DOHH2 (cell line): ENCODE data around the gene SCO1.
"Not testable (repeated sequence)": the region's sequence is repeated elsewhere in the genome, so short reads cannot be mapped to it uniquely, and the experiment has no call there.

Experiments used
- H3F3A ChIP-seq: fragments of 200-600 bp; sonication (generic), shearing (Covaris generic); 2 replicates; pipeline ENCODE4 v1.6.0; 2016; ENCODE audit warnings: antibody characterized with exemption, mild to moderate bottlenecking; ENCODE audit not compliant: control insufficient read depth, insufficient read depth
- H3K27ac ChIP-seq: fragments of 200-600 bp; sonication (generic); 2 replicates; pipeline ENCODE4 v1.5.1; 2014; ENCODE audit warnings: low read depth, mild to moderate bottlenecking, low read length, moderate library complexity
- H3K27me3 ChIP-seq: fragments of 200-600 bp; sonication (generic); 2 replicates; pipeline ENCODE4 v1.6.1; 2014; ENCODE audit warnings: mild to moderate bottlenecking, low read length, mixed read lengths; ENCODE audit not compliant: control insufficient read depth
- H3K36me3 ChIP-seq: fragments of 200-600 bp; sonication (generic); 2 replicates; pipeline ENCODE4 v1.6.1; 2014; ENCODE audit warnings: mild to moderate bottlenecking, low read length, moderate library complexity, mixed read lengths; ENCODE audit not compliant: control insufficient read depth
- H3K4me1 ChIP-seq: fragments of 200-600 bp; sonication (generic); 2 replicates; pipeline ENCODE4 v1.6.1; 2014; ENCODE audit warnings: mild to moderate bottlenecking, low read length, mixed read lengths; ENCODE audit not compliant: control insufficient read depth
- H3K4me2 ChIP-seq: fragments of 200-600 bp; sonication (generic); 2 replicates; pipeline ENCODE4 v1.6.0; 2014; ENCODE audit warnings: mild to moderate bottlenecking, low read length, moderate library complexity
- H3K4me3 ChIP-seq: fragments of 200-600 bp; sonication (generic); 2 replicates; pipeline ENCODE4 v1.5.1; 2014; ENCODE audit warnings: mild to moderate bottlenecking, low read length, mixed read lengths
- H3K79me2 ChIP-seq: fragments of 200-600 bp; sonication (generic); 2 replicates; pipeline ENCODE4 v1.6.1; 2014; ENCODE audit warnings: mild to moderate bottlenecking, low read length, mixed read lengths; ENCODE audit not compliant: control insufficient read depth
- H3K9me2 ChIP-seq: fragments of 200-600 bp; sonication (generic); replicated peaks from 2 replicates; pipeline ENCODE4 v1.6.1; 2014; ENCODE audit warnings: mild to moderate bottlenecking, low read length, mixed read lengths; ENCODE audit not compliant: control insufficient read depth
- H3K9me3 ChIP-seq: fragments of 200-600 bp; sonication (generic); 2 replicates; pipeline ENCODE4 v1.6.1; 2014; ENCODE audit warnings: antibody characterized with exemption, low read length, mixed read lengths; ENCODE audit not compliant: control insufficient read depth, insufficient read depth
- H4K20me1 ChIP-seq: fragments of 200-600 bp; sonication (generic); 2 replicates; pipeline ENCODE4 v1.6.0; 2014; ENCODE audit warnings: low read depth, mild to moderate bottlenecking, antibody characterized with exemption, low read length, moderate library complexity; ENCODE audit not compliant: control insufficient read depth, insufficient read depth
- CTCF ChIP-seq: fragments of 200-600 bp; sonication (generic); IDR thresholded peaks from one replicate; pipeline ENCODE4 v1.5.1; 2014; ENCODE audit warnings: antibody characterized with exemption, mild to moderate bottlenecking, low read depth, low read length; ENCODE audit not compliant: poor library complexity, severe bottlenecking
- EZH2phosphoT487 ChIP-seq: fragments of 200-600 bp; sonication (generic); IDR thresholded peaks from 2 replicates; pipeline ENCODE4 v1.6.1; 2017; ENCODE audit warnings: borderline replicate concordance, mild to moderate bottlenecking, antibody characterized with exemption, low read length, moderate library complexity, mixed read lengths

Gene SCO1

GRCh38 chr17:10731408-10731879 is 34.1 kb upstream of the SCO1 start:
- TF ChIP-seq CTCF (no peak), EZH2phosphoT487 (no peak)
- H4K20me1 ChIP-seq, result no peaks in the 10 kb centered on the region
- H3K27me3 ChIP-seq, result peaks cover 50% of the 10 kb centered on the region
- H3K4me3 ChIP-seq, result no peak overlapping the region
- no peak overlapping the region for H3K4me2 ChIP-seq
- no peaks in the 10 kb centered on the region for H3K9me2 ChIP-seq
- H3K79me2 ChIP-seq, result no peaks in the 10 kb centered on the region
- no peaks in the 10 kb centered on the region for H3K36me3 ChIP-seq
- H3K9me3 ChIP-seq, result no peaks in the 10 kb centered on the region
- H3K27ac ChIP-seq, result no peak overlapping the region
- no peaks in the 10 kb centered on the region for H3F3A ChIP-seq
- H3K4me1 ChIP-seq, result peaks cover 4% of the 10 kb centered on the region

- not testable (repeated sequence) for H3K9me3 ChIP-seq, H3K4me1 ChIP-seq
- H3K4me2 ChIP-seq, result peak overlapping the region; percentile 62
Observed at GRCh38 chr17:10730247-10730646, 32.9 kb upstream of the SCO1 start.

GRCh38 chr17:10729334-10730193 is 32.2 kb upstream of the SCO1 start, which contains the start of gene TMEM220:
TSS of gene TMEM220 (minus strand) at chr17:10730023. CDS start at chr17:10729851, 172 bp downstream.
- peaks cover 51% of the 10 kb centered on the region for H3K27me3 ChIP-seq
- H3K27ac ChIP-seq, result no peak within 1 kb of the TSS
- H3K79me2 ChIP-seq, result no peaks in the 10 kb centered on the region
- H3K4me1 ChIP-seq, result peaks cover 4% of the 10 kb centered on the region
- TF ChIP-seq CTCF (no peak), EZH2phosphoT487 (peak; percentile 90)
- H3K4me3 ChIP-seq, result peak within 1 kb of the TSS; percentile 59
- H4K20me1 ChIP-seq, result no peaks in the 10 kb centered on the region
- H3F3A ChIP-seq, result no peaks in the 10 kb centered on the region
- H3K4me2 ChIP-seq, result peak within 1 kb of the TSS; percentile 62
- no peaks in the 10 kb centered on the region for H3K36me3 ChIP-seq
- H3K9me2 ChIP-seq, result no peaks in the 10 kb centered on the region
- no peaks in the 10 kb centered on the region for H3K9me3 ChIP-seq

More at GRCh38 chr17:10730247-10730646, 32.9 kb upstream of the SCO1 start:
- H3F3A ChIP-seq, H3K27ac ChIP-seq, H4K20me1 ChIP-seq, H3K9me2 ChIP-seq, H3K36me3 ChIP-seq, H3K79me2 ChIP-seq: not testable (repeated sequence)
- Histone ChIP-seq H3K4me3 (peak overlapping the region; percentile 59), H3K27me3 (peaks cover 51% of the 10 kb centered on the region)

- Histone ChIP-seq H3K4me3 (no peak overlapping the region), H3K9me2 (no peaks in the 10 kb centered on the region), H3K4me1 (peaks cover 4% of the 10 kb centered on the region), H3K27ac (no peak overlapping the region), H3K27me3 (peaks cover 46% of the 10 kb centered on the region), H3F3A (no peaks in the 10 kb centered on the region), H3K36me3 (no peaks in the 10 kb centered on the region), H4K20me1 (no peaks in the 10 kb centered on the region), H3K9me3 (no peaks in the 10 kb centered on the region), H3K79me2 (no peaks in the 10 kb centered on the region), H3K4me2 (no peak overlapping the region)
- TF ChIP-seq EZH2phosphoT487, result no peak
- no peak for TF ChIP-seq CTCF
Observed at GRCh38 chr17:10728331-10728892, 31.1 kb upstream of the SCO1 start.
